ENCODE measurements around the gene ZDHHC14.

The ZDHHC14 gene

DNA sequence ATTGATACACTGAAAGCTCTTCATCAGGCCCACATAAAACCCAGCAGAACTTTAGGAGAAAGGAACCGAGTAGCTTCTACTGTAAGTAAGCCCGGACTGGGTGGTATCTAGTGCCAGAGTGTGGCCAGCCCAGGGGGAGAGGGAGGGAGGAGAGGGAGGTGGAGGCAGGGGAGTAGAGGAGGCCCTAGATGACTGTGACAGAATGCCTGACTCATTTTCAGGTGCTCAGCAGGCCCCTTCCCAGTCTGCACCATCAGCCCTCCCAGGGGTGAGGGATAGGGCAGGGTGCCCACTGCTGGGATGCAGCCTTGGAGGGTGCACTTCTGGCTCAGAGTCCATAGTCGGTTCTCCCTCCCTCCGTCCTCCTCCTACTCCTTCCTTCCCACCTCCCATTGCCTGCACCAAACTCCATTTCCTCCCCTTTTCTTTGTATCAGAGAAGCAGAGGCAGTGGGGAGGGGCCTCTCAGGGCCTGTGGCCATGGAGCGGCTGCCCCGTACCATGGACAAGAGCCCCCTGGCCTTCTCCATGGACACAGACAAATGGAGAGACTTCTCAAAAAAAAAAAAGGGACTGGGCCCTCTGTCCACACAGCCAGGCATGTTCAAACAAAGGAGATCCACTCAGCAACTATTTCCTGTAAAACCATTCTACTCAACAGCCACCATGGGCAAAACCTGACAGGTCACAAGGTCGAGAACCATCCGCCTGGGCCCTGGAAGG, 257.1 kb downstream of the ZDHHC14 start:
- no peak for TF ChIP-seq RARB (CRISPR knock-in tag; IDR thresholded peaks at IDR 0.05)
- TF ChIP-seq, protein P1, sequence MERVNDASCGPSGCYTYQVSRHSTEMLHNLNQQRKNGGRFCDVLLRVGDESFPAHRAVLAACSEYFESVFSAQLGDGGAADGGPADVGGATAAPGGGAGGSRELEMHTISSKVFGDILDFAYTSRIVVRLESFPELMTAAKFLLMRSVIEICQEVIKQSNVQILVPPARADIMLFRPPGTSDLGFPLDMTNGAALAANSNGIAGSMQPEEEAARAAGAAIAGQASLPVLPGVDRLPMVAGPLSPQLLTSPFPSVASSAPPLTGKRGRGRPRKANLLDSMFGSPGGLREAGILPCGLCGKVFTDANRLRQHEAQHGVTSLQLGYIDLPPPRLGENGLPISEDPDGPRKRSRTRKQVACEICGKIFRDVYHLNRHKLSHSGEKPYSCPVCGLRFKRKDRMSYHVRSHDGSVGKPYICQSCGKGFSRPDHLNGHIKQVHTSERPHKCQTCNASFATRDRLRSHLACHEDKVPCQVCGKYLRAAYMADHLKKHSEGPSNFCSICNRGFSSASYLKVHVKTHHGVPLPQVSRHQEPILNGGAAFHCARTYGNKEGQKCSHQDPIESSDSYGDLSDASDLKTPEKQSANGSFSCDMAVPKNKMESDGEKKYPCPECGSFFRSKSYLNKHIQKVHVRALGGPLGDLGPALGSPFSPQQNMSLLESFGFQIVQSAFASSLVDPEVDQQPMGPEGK (CRISPR knock-in tag; IDR thresholded peaks at IDR 0.05; ENCODE audit: borderline replicate concordance): no peak
- TF ChIP-seq, protein P2, sequence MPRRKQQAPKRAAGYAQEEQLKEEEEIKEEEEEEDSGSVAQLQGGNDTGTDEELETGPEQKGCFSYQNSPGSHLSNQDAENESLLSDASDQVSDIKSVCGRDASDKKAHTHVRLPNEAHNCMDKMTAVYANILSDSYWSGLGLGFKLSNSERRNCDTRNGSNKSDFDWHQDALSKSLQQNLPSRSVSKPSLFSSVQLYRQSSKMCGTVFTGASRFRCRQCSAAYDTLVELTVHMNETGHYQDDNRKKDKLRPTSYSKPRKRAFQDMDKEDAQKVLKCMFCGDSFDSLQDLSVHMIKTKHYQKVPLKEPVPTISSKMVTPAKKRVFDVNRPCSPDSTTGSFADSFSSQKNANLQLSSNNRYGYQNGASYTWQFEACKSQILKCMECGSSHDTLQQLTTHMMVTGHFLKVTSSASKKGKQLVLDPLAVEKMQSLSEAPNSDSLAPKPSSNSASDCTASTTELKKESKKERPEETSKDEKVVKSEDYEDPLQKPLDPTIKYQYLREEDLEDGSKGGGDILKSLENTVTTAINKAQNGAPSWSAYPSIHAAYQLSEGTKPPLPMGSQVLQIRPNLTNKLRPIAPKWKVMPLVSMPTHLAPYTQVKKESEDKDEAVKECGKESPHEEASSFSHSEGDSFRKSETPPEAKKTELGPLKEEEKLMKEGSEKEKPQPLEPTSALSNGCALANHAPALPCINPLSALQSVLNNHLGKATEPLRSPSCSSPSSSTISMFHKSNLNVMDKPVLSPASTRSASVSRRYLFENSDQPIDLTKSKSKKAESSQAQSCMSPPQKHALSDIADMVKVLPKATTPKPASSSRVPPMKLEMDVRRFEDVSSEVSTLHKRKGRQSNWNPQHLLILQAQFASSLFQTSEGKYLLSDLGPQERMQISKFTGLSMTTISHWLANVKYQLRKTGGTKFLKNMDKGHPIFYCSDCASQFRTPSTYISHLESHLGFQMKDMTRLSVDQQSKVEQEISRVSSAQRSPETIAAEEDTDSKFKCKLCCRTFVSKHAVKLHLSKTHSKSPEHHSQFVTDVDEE (CRISPR knock-in tag; IDR thresholded peaks at IDR 0.05): no peak
- TF ChIP-seq GLIS3 (CRISPR knock-in tag; IDR thresholded peaks at IDR 0.05): no peak
- no peak for TF ChIP-seq ZFP30 (CRISPR knock-in tag; IDR thresholded peaks at IDR 0.05)
- no peak for TF ChIP-seq TCF4 (CRISPR knock-in tag; IDR thresholded peaks at IDR 0.05; ENCODE audit: borderline replicate concordance)
- TF ChIP-seq, protein P3, sequence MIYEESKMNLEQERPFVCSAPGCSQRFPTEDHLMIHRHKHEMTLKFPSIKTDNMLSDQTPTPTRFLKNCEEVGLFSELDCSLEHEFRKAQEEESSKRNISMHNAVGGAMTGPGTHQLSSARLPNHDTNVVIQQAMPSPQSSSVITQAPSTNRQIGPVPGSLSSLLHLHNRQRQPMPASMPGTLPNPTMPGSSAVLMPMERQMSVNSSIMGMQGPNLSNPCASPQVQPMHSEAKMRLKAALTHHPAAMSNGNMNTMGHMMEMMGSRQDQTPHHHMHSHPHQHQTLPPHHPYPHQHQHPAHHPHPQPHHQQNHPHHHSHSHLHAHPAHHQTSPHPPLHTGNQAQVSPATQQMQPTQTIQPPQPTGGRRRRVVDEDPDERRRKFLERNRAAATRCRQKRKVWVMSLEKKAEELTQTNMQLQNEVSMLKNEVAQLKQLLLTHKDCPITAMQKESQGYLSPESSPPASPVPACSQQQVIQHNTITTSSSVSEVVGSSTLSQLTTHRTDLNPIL (CRISPR knock-in tag; IDR thresholded peaks at IDR 0.05; ENCODE audit: low read depth): no peak
- TF ChIP-seq ARNTL (CRISPR knock-in tag; IDR thresholded peaks at IDR 0.05; ENCODE audit: borderline replicate concordance, low read depth): no peak
- no peak for TF ChIP-seq ZFP3 (CRISPR knock-in tag; IDR thresholded peaks at IDR 0.05)
- TF ChIP-seq BACH2 (CRISPR knock-in tag; IDR thresholded peaks at IDR 0.05; ENCODE audit: borderline replicate concordance): no peak
- no peak for ATAC-seq

DNA sequence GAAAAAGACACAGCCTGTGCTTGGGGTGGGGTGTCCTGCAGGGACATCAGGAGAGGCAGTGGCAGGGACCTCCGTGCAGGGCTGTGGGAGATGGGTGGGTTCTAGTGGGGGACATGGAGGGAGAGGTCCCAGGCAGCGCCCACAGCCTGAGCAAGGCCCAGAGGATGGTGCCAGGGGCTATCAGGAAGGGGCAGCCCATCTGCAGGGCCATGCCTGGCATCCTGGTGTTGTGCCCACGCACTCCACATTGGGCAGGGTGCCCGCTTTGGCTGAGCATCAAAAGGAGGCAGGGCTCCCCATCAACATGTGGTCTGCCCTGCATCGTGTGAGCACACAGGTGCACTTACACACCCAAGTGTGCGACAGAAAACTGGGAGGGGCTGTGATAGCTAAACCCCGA, 257.8 kb downstream of the ZDHHC14 start:
- TF ChIP-seq ARNTL (CRISPR knock-in tag; IDR thresholded peaks at IDR 0.05; ENCODE audit: borderline replicate concordance, low read depth) (no peak), PPARA (CRISPR knock-in tag; IDR thresholded peaks at IDR 0.05; ENCODE audit: borderline replicate concordance) (no peak), ZNF565 (CRISPR knock-in tag; conservative IDR thresholded peaks at IDR 0.05; ENCODE audit: low read depth) (no peak)
- TF ChIP-seq, protein P2 (CRISPR knock-in tag; IDR thresholded peaks at IDR 0.05): no peak

DNA sequence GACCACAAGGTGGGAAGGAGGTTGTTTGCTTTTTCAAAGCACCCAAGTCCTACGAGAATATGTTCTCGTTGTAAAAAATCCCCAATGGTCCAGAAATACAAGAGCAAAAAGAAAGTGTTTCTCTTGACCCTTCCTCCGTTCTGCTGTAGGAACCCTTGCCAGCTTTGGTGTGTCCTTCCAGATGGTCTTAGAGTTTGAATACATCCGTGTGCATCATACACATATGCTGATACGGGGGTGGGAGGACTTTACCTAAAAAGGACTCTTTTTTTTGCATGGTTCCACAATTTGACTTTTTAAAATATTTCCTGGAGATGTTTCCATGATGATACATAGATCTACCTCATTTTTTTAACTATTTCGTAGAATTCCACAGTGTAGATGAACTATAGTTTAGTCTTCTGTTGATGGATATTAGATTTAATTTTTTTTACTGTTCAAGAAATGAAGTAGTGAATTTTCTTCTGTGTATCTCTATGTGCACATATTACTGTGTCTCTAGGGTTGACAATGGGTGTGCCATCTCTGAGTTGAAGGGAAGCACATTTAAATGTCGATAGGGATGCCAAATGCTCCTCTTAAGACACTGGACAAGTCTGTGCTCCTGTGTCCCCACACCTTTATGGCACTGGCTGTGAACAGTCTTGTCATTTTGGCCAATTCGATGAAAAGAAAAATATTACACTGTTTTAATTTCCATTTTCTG, 259.9 kb downstream of the ZDHHC14 start:
- no peak for TF ChIP-seq ISL1 (CRISPR knock-in tag; IDR thresholded peaks at IDR 0.05)
- TF ChIP-seq ZNF70 (CRISPR knock-in tag; IDR thresholded peaks at IDR 0.05): no peak
- TF ChIP-seq CSDC2 (CRISPR knock-in tag; IDR thresholded peaks at IDR 0.05): no peak
- TF ChIP-seq PPARA (CRISPR knock-in tag; IDR thresholded peaks at IDR 0.05; ENCODE audit: borderline replicate concordance): no peak
- TF ChIP-seq OSR1 (CRISPR knock-in tag; IDR thresholded peaks at IDR 0.05): no peak
- TF ChIP-seq SNAI2 (CRISPR knock-in tag; IDR thresholded peaks at IDR 0.05): no peak
- TF ChIP-seq ESRRG (CRISPR knock-in tag; IDR thresholded peaks at IDR 0.05): no peak
- no peak for TF ChIP-seq ZFP3 (CRISPR knock-in tag; IDR thresholded peaks at IDR 0.05)
- TF ChIP-seq TCF4 (CRISPR knock-in tag; IDR thresholded peaks at IDR 0.05; ENCODE audit: borderline replicate concordance): no peak
- ATAC-seq: no peak

More for the DNA sequence above, 257.8 kb downstream of the ZDHHC14 start:
- ATAC-seq: no peak

Data from SK-N-SH treated with all-trans-retinoic acid at 6 μM for 48 hours (cell line).